HG02759 (cell line): ENCODE measurements around the gene C19orf33.

Experiments used
- ATAC-seq: cut with Tn5 transposase; IDR thresholded peaks from one replicate; pipeline ENCODE4 v1.9.1; 2021; ENCODE audit warnings: mild to moderate bottlenecking, moderate library complexity; ENCODE audit not compliant: unreplicated experiment

C19orf33 gene

GRCh38 chr19:38278751-38279150 is 25.3 kb upstream of the C19orf33 start:
- ATAC-seq = no peak

- ATAC-seq = no peak
Measured at GRCh38 chr19:38280030-38280921, 23.8 kb upstream of the C19orf33 start.

- no peak for ATAC-seq
Measured at GRCh38 chr19:38281811-38282566, 22.1 kb upstream of the C19orf33 start.

- ATAC-seq = no peak
Measured at GRCh38 chr19:38283271-38283670, 20.8 kb upstream of the C19orf33 start.

- no peak for ATAC-seq
Measured at GRCh38 chr19:38284422-38284821, 19.6 kb upstream of the C19orf33 start.

GRCh38 chr19:38285567-38285966 is 18.5 kb upstream of the C19orf33 start:
- ATAC-seq = no peak

- no peak for ATAC-seq
Measured at GRCh38 chr19:38287604-38288003, 16.4 kb upstream of the C19orf33 start.

- ATAC-seq = no peak
Measured at GRCh38 chr19:38288123-38288855, 15.8 kb upstream of the C19orf33 start.

- ATAC-seq = no peak
Measured at GRCh38 chr19:38289955-38290354, 14.1 kb upstream of the C19orf33 start.

GRCh38 chr19:38290631-38291147 is 13.4 kb upstream of the C19orf33 start:
- no peak for ATAC-seq

GRCh38 chr19:38291855-38292254 is 12.2 kb upstream of the C19orf33 start:
- ATAC-seq = no peak

- ATAC-seq = no peak
Measured at GRCh38 chr19:38293281-38293680, 10.8 kb upstream of the C19orf33 start.

GRCh38 chr19:38294090-38294489 is 10.0 kb upstream of the C19orf33 start:
- ATAC-seq = no peak

- no peak for ATAC-seq
Measured at GRCh38 chr19:38298821-38299680, 5.0 kb upstream of the C19orf33 start.

- no peak for ATAC-seq
Measured at GRCh38 chr19:38304352-38304865, 358 bp downstream of the C19orf33 start.

- no peak for ATAC-seq
Measured at GRCh38 chr19:38304866-38305429, 897 bp downstream of the C19orf33 start.

- no peak for ATAC-seq
Measured at GRCh38 chr19:38306236-38306635, 2.2 kb downstream of the C19orf33 start.

- no peak for ATAC-seq
Measured at GRCh38 chr19:38307076-38307475, 3.0 kb downstream of the C19orf33 start.

GRCh38 chr19:38307597-38307996 is 3.5 kb downstream of the C19orf33 start:
- no peak for ATAC-seq
